EL (cell line): ENCODE measurements around the gene STIM1.

Experiments used
- DNase-seq: peaks from one replicate; pipeline ENCODE4 v3.0.0-alpha.2; 2016

The STIM1 gene

DNA sequence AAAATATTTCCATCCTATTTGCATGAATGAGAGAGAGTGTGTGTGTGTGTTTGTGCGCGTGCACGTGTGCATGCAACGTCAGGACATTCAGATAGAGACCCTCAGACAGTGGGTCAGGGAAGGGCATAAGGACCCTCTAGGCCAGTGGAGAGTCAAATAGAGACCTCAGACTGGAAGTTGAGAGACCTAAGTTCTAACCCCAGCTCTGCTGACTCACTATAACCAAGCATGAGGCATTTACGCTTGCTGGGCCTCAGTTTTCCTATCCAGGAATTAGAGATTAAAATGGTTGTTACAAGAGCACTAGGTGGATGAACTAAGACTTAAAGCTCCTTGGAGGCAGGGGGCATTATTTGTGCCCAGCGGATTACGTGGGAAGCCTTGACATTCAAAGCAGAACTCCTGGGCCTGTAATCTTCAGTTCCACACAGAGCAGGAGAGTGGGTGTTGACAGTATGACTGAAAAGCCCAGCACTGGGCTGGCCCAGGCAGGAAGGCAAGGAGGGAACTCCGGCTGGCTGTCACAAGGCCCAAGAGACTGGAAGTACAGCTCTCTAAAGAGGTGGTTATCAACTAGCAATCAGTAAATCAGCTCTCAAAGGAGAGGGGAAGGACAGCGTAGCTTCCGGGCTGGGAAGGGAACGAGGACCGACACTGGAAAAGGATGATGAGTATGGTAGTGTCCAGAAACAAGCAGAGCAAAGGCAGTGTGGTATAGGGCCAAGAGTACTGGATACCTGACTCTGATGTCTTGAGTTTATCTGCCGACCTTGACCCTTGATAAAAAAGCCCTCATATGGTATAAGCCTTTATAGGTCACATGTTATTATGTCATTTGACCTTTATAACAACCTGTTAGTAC is 23.9 kb upstream of the STIM1 start:
- DNase-seq: no peak

DNA sequence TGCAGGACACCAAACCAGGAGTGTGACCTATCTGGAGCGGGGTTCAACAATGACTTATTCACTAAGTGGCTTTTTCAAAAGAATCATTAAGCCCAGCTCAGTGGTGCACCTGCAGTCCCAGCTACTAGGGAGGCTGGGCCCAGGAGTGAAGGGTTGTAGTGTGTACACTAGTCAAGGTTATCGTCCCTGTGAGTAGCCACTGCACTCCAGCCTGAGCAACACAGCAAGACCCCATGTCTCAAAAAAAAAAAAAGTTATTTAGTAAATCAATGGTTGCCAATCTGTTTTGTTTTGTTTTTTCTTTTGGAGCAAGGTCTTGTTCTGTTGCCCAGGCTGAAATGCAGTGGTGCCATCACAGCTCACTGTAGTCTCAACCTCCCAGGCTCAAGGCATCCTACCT is 22.6 kb upstream of the STIM1 start:
- DNase-seq: no peak

DNA sequence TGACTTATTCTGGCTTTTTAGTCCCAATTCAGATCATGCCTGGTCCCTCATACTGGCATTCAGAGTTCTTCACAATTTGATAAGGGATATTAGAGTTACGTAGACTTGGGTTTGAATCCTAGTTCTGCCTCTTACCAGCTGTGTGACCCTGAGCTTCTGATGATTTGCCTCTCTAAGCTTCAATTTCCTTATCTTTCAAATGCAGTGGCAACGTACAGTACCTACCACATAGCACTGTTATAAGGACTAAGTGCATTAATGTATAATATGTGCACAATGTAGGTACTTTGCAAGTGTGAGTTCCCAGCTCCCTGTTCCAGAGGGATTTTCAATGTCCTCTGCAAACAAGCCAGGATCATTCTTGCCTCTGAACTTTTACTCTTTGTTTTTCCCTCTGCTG is 22.0 kb upstream of the STIM1 start:
- DNase-seq: no peak

DNA sequence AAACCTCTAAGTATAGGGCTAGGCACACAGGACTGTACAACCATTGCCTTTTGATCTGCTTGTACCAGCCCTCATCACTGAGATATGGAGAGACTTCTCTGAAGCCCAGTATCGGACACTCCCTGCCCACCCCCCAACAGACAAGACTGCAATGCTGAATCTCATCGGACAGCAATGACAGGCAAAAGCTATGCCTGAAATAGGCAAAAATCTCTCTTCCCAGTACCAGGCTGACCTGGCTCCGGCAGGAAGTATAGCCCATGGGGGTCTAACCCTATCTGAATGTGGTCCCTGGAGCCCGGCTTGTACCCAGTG is 21.2 kb upstream of the STIM1 start:
- DNase-seq: no peak

DNA sequence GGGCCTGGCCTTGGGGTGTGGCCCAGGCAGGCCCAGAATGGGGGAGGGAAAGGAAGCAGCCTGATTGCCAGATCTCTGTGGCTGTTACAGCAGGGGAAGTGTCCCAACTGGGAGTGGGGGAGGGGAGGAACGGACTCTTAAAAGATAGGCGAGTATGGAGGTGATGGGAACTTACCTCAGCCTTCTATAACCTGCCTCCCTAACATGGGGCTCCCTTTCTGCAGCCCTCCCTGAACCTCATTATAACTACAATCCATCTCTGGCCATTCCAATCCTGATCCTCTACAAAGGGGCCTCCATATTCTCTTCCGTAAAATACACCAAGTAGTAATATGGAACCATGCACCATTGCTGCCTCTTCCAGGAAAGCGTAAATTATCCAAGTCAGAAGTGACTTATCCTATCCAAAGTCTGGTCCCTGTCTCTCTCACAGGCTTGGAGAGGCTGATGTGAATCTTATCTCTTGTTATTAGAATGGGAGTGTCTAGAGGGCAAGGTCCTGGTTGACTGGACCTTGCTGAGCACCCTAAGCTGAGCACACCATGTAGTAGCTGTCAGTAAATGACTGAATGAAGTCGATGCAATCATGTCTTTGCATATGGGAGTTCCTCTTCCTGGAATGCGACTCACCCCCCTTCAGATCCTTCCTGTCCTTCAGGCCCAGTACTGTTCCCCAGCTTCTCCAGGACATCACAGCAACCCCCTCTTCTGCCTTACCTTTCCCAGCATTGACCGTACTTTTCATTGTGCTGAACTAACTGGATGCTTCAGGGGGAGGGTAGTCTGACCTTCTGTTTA is 20.6 kb upstream of the STIM1 start:
- DNase-seq: peak; percentile 41

DNA sequence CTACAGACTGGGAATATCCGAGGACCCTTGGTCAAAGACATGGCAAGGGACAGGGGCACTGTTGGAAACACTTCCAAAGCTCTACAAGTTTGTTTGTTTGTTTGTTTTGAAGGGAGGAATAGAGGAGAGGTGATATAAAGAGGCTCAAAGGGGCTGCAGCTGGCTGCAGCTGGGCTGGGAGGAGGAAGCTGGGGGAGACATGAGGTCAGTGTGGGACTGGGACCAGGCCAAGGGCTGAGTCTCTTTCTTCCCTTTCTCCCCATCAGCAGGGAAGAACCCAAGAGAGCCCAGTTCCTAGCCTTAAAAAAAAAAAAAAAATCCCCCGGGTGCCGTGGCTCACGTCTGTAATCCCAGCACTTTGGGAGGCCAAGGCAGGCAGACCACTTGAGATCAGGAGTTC is 19.7 kb upstream of the STIM1 start:
- no peak for DNase-seq

DNA sequence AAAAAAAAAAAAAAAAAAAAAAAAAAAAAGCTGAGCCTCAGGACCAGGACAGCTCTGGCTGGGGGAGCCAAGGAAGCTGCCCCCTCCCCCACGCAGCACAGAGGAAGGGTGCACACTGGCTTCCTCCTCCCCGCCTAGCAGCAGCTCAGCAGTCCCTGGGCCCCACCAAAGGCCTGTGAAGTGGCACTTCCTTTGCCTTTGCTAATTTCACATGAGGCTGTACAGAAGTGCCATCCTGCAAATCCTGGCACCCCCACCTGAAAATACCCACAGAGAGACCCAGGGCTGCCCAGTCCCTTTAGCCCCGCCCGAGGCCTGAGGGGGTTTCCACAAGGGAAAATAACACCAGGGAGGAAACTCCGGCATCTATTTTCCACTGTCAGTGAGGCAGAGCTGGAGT is 18.6 kb upstream of the STIM1 start:
- no peak for DNase-seq

DNA sequence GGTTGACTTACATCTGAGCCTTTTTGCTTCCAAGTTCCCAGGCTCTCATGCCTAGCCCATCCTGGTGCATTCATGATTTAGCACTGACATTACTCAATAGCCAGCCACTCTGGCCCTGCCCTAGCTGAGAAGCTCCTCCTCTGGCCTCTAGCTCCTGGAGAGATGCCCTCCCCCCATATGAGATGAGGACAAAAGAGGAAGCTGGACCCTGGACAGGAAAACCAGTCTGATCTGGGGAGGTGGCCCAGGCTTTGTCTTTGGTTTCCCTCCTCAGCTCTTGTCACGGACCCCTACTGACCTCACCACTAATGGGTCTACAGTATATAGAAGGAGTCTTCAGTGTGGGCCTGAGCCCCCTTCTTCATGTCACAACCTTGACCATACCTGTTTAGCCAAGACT is 17.7 kb upstream of the STIM1 start:
- peak; percentile 45 for DNase-seq

DNA sequence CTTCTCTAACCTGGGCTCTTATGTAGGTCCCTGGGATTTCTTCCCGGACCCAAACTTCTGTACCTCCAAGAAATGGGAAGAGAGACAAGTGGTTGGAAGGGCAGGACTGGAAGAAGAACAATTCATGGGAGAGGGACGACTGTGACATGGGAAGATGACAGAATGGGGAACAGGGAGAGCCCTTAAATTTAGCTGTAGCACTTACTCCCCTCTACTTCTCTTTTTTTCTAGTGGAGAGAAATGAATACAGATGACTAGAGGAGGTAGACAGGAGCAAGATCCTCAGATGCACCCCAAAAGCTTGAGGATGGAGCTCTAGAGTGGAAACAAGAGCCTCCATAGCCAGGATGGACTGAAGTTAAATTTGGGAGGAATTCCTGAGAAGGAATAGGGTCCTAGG is 17.0 kb upstream of the STIM1 start:
- no peak for DNase-seq

DNA sequence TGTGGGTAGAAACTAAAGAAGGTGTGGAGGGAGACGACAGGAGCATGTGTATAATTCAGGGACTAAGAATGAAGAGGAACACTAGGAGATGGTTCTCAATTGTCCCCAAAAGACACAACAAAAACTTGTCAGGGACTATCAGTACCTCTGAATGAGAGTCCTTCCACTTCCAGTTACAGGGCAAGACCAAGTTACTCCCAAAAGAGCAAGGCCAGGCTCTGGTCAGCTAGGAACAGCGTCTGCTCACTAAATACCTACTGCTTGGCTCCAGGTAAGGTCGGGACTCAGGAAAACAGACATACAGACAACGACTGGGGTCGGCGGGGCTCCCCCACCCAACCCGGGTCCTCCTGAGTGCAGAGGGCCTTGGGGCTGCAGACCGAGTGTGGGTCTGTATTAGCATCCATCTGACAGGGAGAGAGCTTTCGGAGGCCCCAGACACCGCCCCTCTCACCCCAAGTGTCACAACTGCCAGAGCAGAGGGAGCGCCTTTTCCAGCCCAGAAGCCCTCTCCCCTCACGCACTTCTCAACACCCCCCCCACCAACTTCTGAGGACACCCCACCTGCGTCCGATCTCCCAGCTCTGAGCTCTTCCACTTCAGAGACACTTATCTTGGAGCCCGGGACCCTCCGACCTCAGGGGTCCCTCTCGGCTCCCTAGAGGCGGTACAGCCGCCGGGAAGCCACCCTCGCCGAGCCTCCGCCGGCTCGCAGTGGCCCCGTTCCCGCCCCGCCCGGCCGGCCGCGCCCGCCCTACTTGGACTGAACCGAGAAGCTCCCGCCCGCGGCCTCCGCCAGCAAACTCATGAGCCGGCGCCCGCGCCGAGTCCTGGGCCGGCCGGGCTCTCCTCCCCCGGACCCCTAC is 15.2 kb upstream of the STIM1 start:
- DNase-seq: peak; percentile 18

DNA sequence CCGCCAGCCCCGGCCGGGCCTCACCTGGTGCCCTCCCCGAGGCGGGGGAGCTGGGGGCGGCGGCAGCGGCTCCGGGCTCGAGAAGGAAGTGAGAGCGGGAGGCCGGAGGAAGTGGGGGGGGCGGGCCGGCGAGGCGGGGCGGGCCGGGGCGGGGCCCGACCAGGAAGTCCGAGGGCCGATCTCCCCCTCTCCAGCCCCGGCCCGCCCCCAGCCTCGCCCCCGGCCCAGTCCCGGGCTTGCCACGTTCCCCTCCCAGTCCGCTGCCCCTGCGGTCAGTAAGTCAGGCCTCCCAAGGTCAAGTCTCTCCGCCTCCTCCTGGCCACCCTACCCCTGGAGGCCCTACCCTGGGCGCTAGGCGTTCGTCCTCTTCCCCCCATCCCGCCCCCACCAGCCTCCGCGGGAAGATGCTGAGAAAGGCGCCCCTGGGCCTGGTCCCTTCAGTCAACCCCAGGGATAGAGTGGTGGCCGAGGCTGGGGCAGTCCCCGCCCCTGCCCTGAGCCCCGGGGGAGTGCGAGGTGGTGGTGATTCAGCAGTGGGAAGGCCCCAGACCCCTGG is 14.5 kb upstream of the STIM1 start, which contains the start of gene RHOG:
Gene RHOG, minus strand, starts transcription at position 90 of the 556 bp plus-strand sequence. CDS start 12,821 bp downstream, outside the sequence.
- no peak for DNase-seq

DNA sequence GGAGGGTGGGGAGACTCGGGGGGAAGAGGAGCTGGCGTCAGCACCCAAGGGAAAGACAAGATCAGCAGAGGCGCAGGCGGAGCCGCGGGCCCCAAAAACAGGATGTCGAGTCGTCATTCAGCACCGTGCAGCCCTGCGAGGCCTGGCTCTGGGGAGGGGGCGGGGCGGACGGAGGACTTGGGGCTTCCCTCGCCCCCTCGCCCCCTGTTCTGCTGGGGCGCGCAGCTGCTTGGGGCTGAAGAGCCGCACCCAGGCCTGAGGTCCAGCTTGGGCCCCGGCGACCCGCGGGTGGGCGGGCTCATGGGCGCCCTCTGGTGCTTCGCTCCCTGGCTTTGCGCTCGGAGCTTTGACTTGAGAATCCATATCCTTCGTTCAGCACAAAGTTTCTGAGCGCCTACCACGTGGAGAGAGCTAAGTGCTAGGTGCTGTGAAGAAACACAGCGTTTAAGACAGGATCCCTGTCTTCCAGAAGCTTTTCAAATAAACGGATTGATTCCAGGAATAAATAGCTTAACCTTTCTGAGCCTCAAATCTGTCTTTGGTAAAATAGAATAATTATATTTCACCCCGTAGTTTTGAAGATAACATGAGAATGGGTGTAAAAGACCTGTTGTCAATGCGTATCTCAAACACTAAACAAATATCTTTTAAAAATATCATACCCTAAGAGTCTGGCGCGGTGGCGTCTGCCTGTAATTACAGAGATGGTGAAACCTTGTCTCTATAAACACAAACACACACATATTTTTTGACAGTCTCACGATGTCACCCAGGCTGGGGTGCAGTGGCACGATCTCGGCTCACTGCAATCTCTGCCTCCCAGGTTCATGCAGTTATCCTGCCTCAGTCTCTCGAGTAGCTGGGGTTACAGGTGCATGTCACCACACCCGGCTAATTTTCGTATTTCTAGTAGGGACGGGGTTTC is 13.8 kb upstream of the STIM1 start:
- DNase-seq: peak; percentile 92

DNA sequence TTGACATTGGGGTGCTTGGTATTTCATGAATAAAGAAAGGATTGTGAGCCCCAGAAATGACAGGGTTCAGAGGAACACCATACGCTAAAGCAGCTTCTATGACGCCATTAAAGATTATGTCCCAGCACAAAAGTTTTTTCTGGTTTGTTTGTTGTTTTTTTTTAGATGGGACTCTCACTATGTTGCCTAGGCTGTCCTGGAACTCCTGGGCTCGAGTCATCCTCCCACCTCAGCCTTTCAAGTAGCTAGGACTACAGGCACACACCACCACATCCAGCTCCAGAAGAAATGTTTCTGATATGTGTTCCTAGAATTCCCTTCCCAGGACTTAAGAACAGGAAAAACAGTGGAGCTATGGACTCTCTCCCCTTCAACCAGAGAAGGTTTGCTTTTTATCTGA is 12.1 kb upstream of the STIM1 start:
- DNase-seq: no peak

DNA sequence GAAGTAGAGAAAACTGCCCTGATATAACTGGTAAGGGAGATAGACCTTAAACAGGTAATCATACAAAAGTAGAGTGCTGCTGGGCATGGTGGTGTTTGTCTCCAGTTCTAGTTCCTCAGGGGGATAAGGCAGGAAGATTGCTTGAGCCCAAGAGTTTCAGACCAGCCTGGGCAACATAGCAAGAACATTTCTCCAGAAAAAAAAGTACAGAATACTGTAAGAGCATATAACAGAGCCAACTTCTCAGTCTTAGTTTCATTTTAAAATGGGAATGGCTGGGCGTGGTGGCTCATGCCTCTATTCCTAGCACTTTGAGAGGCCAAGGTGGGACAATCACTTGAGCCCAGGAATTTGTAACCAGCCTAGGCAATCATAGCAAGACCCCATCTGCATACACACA is 10.2 kb upstream of the STIM1 start:
- DNase-seq: no peak

DNA sequence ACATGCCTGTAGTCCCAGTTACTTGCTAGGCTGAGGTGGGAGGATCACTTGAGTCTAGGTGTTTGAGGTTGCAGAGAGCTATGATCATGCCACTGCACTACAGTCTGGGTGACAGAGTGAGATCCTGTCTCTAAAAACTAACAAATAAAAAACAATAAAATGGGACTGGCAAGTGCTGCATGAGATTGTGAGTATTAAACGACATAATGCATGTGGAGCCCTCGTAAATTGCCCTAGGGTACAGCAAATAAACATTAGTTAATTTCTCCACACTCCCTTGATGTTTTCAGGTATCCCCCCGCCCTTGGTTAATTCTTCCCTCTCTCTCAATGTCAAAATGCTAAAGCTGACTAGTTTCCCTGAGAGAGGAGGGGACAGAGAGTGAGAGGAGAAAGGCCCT is 9.8 kb upstream of the STIM1 start:
- DNase-seq: no peak

DNA sequence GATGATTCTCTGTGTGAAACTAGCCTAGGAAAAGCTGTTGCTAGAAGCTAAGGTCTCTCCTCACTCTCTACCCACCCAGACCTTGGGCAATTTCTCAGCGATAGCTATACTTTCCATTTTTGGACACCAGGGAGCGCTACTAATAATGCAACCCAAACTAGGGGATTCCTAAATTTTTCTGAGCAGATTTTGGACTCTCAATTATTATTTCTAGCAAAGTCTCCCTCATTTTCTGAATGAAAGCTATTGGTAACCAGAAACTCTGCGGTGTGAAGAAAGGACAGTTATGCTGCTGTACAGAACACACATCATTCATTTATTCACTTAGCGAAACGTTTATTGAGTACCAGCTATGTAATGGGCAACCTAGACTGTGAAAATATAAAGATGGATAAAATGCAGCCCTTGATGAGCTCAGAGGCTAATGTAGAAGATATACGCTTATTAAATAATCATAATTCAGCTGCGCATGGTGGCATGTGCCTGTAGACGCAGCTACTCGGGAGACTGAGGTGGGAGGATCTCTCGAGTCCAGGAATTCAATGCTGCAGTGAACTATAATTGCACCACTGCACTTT is 6.1 kb upstream of the STIM1 start:
- peak; percentile 53 for DNase-seq

DNA sequence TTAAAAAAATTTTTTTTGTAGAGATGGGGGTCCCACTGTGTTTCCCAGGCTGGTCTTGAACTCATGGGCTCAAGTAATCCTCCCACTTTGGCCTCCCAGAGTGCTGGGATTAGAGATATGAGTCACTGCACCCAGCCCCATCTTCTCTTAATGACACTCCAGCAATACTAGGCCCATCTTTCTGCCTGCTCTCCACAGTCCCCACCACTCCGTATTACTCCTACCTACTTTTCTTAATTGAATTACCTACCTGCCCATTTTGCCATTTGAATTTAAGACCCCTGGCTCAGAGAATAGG is 2.0 kb upstream of the STIM1 start:
- no peak for DNase-seq

DNA sequence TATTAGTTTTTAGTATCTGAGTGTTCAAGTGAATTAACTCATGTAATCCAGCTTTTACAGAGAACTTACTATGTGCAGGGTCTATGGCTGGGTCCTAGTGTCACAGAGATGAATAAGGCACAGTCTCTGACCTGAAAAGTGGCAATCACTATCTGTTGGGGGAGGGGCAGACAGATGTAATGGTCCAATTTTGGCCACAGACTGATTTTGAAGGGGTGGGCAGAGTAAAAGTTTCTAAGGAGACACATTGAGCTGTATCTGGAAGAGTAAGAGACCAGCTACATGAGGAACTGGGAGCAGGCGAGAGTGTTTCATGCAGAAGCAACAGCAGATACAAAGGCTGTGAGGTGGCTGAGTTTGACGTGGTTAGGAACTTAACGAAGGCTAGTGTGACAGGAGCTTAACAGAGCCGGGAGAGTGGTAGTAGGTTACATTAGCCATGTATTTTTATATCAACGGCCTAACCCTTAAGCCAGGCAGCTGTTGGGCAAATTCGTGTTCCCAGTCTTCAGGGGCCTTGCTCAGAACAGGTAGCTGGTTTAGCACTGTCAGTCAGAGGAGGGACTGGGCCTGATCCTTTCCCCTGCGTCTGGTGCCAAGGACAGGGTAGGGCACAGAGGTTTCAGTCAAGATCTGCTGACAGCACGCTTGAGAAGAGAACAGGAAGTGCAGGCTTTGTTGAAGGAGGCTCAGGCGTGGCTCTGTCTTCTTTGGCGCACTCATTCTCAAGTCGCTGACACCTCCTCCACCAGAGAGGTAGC is 1.4 kb upstream of the STIM1 start:
- DNase-seq: no peak

DNA sequence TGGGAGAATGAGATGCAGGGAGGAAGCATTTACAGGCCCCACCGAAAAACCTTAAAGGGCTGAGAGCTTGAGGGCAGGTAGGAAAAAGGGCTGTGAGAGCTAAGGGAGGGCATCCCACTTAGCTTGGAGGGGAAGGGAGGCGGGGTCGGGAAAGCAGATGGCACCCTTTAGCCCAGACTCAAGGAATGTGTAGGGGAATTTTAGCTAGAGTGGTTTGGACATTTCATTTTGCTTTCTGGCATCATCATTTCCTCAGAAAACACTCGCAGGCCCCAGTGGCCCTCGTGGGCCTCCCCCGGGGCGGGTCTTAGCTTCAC is 846 bp upstream of the STIM1 start:
- DNase-seq: no peak

DNA sequence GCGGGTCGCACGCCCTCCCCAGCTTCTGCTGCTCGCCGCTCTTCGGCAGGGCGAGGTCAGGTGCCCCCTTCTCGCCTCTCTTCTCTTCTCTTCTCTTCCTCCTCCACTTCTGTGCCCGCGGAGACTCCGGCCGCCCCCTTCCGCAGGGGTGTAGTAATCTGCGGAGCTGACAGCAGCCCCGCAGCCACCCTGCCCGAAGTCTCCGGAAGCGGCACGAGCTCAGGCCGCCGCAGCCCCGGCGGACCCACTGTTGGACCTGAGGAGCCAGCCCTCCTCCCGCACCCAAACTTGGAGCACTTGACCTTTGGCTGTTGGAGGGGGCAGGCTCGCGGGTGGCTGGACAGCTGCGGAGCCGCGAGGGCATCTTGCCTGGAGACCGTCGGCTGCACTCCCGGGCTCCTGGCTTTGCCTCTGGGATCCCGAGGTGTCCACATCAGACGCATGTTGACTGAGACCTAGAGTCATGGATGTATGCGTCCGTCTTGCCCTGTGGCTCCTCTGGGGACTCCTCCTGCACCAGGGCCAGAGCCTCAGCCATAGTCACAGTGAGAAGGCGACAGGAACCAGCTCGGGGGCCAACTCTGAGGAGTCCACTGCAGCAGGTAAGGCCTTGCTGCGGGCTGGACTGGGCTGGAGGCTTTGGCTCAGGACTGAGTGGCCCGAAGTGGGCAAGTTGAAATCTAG is 486 bp downstream of the STIM1 start:
- peak; percentile 63 for DNase-seq
